GM13977 (cell line): ENCODE data around the gene ZFAND3.
"Not testable (repeated sequence)": the region's sequence is repeated elsewhere in the genome, so short reads cannot be mapped to it uniquely, and the experiment has no call there.

Source experiments
- DNase-seq: peaks from one replicate; pipeline ENCODE4 v3.0.0; 2012; ENCODE audit warnings: low spot score
- CTCF ChIP-seq: IDR thresholded peaks from 2 replicates; pipeline ENCODE4 v1.5.1; 2012; ENCODE audit warnings: mild to moderate bottlenecking, control low read depth; ENCODE audit not compliant: insufficient read depth; ENCODE audit errors: extremely low read depth, missing control alignments
- in situ Hi-C: fragments of 300-500 bp; cut with MboI; formaldehyde crosslinking; loops from one replicate; pipeline ENCODE4 v1.12.0; 2022; ENCODE audit warnings: low sequenced_read_pairs, low pct_unique_long_range_greater_than_20kb, mixed read lengths, inconsistent platforms; ENCODE audit not compliant: unreplicated experiment

Gene ZFAND3

GRCh38 chr6:38039502-38039901, 220.0 kb downstream of the ZFAND3 start:
- in situ Hi-C loops = loop anchor here (10.0 kb wide), 1 partner anchor 455 kb away; no protein-coding TSS in a partner anchor
- TF ChIP-seq CTCF = no peak
- DNase-seq = no peak

GRCh38 chr6:38040254-38040653, 220.7 kb downstream of the ZFAND3 start:
- in situ Hi-C loops = no loop called here
- DNase-seq = no peak
- no peak for TF ChIP-seq CTCF

GRCh38 chr6:38043259-38043753, 223.8 kb downstream of the ZFAND3 start:
- in situ Hi-C loops = no loop called here
- TF ChIP-seq CTCF = no peak
- no peak for DNase-seq

- DNase-seq = no peak
- in situ Hi-C loops = no loop called here
- TF ChIP-seq CTCF = no peak
Observed at GRCh38 chr6:38045701-38046305, 226.3 kb downstream of the ZFAND3 start.

- no peak for TF ChIP-seq CTCF
- DNase-seq = no peak
- in situ Hi-C loops = no loop called here
Observed at GRCh38 chr6:38047562-38047961, 228.0 kb downstream of the ZFAND3 start.

- DNase-seq, in situ Hi-C loops: not testable (repeated sequence)
Observed at GRCh38 chr6:38049861-38050397, 230.4 kb downstream of the ZFAND3 start.

- no peak for DNase-seq
- in situ Hi-C loops = no loop called here
- no peak for TF ChIP-seq CTCF
Observed at GRCh38 chr6:38051819-38052434, 232.4 kb downstream of the ZFAND3 start.
